HG03521 (cell line): ENCODE results near the gene ZNF254.
"Not testable (repeated sequence)": the region's sequence is repeated elsewhere in the genome, so short reads cannot be mapped to it uniquely, and the experiment has no call there.

Experiments used
- ATAC-seq: cut with Tn5 transposase; IDR thresholded peaks from one replicate; pipeline ENCODE4 v1.9.1; 2021; ENCODE audit warnings: mild to moderate bottlenecking, moderate library complexity; ENCODE audit not compliant: unreplicated experiment

Gene ZNF254

DNA sequence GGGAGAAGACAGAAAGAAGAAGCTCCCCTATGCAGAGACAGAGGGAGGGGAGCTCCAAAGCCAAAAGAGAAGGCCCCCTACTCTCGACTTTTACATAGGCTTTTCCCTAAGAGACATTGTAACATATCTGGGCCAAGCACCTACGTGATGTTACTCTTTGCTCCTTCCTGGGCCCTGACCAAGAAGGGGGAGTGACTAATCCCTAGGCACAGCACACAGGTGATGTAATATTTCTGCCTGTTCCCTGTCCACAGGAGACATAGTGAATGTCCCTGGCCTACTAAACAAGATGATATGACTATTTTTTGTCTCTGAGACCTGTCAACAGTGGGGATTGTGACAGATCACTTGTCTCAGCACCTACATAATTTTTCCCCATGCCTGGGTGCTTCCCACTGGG, 15.9 kb upstream of the ZNF254 start:
- no peak for ATAC-seq

DNA sequence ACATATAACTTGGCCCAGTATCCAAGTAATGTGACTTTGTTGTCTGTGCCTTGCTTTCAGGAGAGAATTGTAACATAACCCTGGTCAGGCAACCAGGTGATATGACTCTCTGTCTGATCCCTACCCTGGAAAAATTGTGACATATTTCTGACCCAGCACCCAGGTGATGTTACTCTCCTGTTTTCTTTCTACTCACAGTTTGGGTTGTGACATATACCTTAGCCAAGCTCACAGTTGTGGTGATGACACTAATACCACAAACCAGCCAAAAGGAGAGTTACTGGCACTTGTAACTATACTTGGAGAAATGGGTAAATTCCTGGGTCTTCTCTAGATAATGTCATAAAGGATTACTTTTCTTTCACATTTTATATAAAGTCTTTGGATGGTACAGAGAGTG, 14.3 kb upstream of the ZNF254 start:
- no peak for ATAC-seq

DNA sequence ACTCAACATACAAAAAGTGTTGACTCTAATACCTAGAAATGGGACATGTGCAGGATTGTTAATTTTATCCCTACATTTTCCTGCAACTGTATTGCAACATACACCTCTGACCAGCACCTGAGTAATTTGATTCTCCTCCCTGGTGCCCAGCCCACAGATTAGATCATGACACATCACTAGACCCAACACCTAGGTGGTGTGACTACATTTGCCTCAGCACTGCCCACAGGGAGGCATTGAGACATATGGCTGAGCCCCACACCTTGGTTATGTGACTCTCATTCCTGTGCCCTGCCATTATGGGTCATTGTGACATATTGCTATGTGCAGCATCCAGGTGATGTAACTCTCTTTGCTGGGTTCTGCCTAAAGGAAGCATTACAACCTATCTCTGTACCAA, 13.2 kb upstream of the ZNF254 start:
- ATAC-seq: no peak

DNA sequence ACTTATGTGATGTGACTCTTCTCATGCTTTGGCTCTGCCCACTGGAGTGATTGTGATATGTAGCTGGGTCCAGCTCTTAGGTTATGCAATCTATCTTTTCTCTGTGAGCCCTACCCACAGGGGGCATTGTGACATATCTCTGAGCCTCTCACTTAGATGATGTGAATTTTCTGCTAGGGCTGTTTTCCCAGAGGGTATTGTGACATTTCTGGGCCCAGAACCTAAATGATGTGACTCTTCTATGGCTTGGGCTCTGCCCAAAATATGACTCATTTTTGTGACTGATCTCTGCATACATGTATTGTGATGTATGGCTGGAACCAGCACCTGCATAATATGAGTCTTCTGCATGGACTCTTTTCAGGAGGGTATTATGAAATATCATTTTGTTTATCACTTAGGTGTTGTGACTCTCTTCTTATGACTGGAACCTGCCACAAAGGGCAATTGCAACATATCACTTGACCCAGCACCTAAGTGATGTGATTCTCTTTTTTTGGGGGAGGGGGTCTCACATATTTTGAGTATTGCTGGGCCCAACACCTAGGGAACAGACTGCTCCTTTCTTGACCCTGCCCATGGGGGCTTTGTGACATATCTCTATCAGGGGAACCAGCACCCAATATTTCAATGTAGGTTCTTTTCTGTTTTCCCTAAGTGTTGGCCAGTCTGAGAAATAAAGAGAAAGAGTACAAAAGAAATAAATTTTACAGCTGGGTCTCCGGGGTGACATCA, 12.1 kb upstream of the ZNF254 start:
- no peak for ATAC-seq

DNA sequence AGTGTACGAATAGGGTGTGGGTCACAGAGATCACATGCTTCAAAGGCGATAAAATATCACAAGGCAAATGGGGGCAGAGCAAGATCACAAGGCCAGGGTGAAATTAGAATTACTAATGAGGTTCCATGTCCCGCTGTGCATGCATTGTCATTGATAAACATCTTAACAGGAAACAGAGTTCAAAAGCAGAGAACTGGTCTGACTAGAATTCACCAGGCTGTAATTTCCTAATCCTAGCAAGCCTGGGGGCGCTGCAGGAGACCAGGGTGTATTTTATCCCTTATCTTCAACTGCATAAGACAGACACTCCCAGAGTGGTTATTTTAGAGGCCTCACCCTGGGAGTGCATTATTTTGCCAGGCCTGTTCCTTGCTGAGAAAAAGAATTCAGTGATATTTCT, 11.5 kb upstream of the ZNF254 start:
- not testable (repeated sequence) for ATAC-seq

DNA sequence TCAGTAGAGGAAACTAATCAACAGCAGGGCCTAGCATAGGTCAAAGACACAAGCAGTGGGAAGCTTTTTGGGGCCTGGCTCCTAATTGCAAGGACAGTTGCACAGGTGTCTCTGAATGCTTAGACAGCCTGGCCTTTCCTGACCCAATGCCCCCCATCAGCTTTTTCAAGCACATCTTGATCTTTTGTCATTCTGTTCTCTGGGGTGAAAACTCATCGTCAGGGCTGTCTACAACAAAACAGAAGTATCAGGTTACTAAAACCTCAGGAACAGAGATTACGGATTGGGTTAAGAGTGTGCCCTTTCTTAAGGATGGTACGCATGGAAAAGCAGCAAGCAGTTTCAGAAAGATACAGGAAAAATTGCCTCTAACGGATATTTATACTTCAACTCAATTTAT, 8.3 kb upstream of the ZNF254 start:
- ATAC-seq: no peak

DNA sequence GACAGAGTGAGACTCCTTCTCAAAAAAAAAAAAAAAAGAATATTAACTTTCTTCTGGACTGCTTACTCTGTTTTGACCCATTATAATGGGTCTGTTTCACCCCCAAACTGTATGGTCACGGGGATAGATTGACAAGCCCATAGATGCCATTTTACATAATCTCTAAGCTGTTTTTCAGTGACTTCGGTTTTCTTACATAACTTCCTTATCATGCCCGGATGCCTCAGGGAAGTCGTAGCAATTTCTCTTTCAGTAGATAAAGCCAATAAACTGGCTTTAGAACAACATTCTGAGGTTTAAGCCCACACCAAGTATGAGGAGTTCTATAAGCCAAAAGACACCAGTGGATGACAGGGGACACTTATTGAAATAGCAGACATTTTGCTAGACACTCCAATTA, 5.9 kb upstream of the ZNF254 start:
- no peak for ATAC-seq

DNA sequence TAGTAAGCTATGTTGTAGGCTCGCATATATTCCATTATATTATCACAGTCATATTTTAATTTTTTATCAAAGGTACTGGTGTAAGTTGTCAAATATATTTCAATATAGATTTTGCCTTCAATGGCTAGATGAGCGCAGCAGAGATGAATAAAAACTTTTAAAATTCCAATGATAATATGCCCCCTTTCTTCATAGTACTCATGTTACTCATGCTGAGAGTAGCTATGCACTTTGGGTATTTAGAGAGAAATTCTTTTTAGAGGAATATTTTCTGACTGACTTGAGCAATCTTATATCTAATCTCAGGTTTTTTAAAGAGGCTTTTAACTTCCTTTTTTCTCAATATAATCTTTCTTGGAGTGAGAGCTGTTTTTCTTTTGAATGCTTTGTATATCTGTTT, 11.4 kb downstream of the ZNF254 start:
- no peak for ATAC-seq

DNA sequence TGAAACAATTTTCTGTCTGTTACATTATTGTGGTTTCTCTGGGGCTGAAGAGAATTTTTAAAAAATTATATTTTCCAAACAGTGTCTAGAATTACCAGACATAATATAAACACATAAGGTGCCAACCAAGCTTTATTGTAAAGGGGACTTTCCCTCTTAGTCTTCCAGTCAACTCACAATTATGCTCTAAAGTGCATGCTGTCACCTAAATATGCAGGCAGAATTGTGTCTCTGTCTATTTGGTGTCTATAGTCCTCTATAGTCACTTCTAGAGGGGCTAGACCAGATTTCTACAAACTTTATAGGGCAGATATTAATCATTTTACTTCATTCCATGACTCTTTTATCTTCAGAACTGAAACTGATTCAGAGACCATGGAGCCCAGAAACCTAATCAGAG, 12.8 kb downstream of the ZNF254 start:
- no peak for ATAC-seq

DNA sequence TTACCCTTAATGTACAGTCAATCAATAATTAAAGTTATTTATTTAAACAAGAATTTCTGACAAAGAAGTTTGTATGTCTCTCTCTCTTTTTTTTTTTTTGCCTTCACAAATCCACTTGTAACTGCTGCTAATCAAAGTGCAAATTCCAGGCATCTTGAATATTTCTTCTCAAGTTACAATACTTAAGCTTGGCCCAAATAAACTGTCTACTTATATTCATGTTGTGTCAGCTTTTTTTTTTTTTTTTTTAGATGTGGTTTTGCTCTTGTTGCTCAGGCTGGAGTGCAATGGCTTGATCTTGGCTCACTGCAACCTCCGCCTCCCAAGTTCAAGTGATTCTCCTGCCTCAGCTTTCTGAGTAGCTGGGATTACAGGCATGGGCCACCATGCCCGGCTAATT, 13.6 kb downstream of the ZNF254 start:
- not testable (repeated sequence) for ATAC-seq

DNA sequence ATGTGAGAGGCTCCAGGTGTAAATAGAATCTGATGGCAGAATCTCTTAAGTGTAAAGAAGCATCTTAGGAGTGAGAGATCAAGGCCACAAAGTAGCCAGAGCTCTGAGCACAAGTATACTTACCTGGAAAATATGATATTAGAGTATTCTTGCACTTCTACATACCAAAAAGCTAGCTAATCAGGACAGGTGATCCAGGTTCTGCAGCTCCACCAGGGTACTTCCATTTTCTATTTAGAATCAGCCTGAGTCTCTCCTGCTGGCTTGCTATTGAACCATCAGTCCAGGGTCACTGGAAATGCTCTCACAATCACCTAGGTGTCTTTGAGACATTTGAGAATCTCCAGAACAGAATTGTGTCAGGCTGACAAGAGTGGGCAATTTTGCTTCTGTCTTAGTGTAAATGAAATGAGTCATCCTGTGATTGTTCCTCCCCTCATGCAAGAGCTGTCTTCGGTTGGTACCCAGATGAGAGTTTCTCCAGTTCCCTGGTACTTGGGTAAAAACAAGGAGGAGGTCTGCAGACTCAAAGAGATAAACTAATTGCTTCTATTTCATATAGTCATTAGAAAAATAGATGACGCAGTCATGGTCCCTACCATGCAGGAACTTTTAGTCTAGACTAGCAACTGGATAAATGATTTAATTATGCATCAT, 14.6 kb downstream of the ZNF254 start:
- ATAC-seq: no peak

DNA sequence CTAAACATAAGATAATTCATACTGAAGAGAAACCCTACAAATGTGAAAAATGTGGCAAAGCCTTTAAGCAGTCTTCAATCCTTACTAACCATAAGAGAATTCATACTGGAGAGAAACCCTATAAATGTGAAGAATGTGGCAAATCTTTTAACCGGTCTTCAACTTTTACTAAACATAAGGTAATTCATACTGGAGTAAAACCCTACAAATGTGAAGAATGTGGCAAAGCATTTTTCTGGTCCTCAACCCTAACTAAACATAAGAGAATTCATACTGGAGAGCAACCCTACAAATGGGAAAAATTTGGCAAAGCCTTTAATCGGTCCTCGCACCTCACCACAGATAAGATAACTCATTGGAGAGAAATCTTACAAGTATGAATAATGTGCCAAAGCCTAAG, 40.6 kb downstream of the ZNF254 start:
- no peak for ATAC-seq

DNA sequence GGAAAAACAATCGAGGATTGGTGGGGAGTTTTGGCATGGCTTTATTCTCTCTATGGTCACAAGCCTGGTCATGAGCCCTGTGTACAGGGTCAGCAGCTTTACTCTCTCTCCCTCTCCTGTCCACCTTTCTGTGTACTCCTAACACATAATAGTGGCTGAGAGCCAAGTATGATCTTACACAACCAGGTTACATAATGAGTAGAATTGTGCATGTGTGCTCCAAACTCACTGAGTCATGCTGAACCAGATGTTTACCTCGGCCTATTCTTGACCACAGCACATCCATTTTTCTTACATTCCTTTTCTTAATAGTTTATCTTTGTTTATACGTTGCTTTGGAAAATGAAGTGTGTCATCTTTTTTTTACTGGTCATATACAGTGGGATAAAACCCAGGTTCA, 53.1 kb downstream of the ZNF254 start:
- ATAC-seq: no peak

DNA sequence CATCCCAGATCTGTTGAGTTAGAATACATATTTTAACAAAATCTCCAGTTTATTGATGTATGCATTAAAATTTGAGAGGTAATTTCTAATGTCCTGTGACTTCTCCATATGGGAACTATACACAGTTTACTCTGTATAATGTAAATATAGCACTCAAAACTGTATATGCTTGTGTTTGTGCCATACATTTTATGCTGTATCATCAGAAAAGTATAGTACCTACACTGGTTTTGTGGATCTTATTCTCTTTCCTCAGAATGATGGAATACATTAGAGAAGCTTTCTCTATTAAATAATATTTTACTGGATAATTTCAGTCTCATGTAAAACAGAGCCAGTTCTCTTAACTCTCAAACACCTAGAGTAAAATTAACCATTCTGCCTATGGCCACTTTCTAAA, 53.6 kb downstream of the ZNF254 start:
- no peak for ATAC-seq

DNA sequence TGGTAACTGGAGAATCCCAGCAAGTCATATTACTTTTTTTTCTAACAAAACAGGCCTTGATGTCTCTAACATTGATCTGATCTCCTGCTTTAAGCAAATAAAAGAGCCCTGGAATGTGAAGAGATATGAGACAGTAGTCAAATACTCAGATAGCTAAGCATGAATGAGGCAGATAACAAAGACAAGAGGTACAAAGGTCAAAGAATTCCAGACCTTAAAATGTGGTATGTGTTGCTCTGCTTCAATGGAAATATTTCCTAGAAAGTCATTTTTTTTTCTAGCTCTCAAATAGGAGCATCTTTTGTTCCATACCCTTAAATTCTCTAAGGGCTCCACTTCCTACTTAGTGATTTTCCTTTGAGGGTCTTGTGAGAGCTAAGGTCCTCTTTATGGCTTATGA, 54.6 kb downstream of the ZNF254 start:
- ATAC-seq: no peak

DNA sequence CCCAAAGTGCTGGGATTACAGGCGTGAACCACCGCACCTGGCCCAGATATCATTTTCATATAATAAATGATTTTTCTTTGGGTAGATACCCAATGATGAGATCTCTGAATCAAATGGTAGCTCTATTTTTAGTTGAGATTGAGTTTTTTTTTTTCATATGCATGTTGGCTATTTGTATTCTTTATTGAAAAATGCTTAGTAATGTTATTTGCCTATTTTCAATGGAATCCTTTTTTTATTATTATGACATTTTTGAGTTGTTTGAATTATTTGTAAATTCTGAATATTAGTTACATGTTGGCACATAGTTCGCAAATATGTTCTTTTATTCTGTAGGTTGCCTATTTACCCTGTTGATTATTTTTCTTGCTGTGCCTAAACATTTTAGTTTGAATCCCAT, 55.8 kb downstream of the ZNF254 start:
- no peak for ATAC-seq

DNA sequence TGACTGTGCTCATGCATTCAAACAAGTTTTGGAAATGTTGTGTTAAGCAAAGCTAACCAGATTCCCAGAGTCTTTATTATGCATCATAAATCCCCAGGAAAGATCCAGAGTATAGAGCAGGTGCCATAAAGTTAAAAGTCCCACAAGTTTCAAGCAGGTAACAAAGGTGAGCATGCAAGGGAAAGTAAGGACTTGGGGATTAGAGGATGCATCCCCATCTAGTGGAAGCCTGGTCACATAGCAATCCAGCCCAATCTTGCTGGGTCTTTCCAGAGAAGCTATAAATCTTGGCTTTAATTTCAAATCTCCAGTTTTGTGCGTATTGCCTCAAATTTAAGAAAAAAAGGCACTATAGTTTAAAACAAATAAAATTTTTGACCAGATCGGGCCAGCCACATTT, 72.7 kb downstream of the ZNF254 start:
- ATAC-seq: no peak

DNA sequence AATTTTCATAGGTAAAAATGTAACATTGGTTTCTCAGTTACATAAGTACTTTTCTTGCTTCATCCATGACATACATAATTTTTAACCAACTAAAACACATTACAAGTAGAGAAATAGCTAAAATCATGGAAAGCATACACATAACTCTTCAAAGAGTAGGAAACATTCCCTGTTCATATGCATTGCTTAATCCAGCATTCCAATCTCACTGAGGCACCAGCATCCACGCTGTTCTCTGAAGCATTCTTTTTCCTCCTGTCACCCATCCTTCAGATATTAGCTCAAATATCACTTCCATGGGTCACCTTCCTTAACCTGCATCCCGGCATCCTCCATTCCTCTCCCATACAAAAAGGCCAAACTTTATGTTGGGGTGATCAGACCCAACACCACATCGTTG, 79.1 kb downstream of the ZNF254 start:
- no peak for ATAC-seq

DNA sequence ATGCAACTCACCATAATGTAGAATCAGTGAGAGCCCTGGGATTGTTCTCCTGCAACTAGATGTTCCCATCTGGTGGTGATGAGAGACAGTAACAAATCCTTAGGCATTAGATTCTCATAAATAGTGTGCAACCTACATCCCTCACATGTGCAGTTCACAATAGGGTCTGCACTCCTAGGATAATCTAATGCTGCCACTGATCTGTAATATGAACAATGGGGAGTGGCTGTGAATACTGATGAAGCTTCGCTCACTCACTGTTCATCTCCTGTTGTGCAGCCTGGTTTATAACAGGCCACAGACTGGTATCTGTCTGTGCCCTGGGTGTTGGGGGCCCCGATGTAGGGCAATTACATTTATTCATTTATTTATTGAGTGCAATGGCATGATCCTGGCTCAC, 86.9 kb downstream of the ZNF254 start:
- ATAC-seq: no peak

DNA sequence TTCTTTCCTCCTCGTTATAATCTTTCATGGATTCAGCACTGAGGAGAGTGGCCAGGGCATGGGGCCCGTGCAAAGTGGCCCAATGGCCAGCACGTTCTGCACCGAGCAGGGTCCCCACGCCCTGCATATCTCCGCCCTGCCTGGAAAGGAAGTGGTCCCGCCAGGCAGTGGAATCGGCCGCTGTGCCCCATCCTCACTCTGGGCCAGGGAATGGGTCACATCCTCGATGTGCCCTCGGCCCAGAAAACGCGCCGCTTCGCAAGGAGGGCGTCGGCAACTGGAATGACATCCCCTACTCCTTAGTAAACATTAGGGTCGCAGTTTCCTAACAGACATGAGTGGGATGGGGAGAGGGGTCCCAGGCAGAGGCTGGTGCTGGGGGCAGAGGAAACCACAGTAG, 90.7 kb downstream of the ZNF254 start:
- no peak for ATAC-seq

DNA sequence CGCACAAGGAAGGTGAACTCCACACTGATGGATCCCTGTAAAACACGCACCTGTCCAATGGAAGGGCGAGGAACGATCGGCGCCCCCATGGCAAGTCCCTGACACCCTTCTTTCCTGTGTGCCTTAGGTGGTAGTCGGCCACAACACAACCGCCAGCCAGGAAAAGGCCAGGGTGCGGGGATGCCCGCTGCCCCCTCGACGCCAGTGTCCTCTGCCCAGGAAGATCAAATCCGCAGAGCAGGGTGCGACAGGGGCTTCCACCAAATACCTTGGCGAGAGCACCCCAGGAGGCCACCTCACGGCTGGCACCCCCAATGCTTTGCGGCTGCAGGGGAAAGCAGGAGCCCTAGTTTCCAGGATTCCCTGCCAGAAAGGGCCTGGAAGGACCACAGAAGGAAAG, 91.2 kb downstream of the ZNF254 start:
- ATAC-seq: no peak
